SK-N-MC (cell line): ENCODE results near the gene BTG4.

ENCODE experiments used
- EZH2 ChIP-seq: fragments of 200-600 bp; sonication (generic); IDR thresholded peaks from one replicate; pipeline ENCODE4 v1.6.1; 2017; ENCODE audit warnings: antibody characterized with exemption
- FOXP2 ChIP-seq: optimal IDR thresholded peaks from 2 replicates; pipeline ENCODE3; 2011; ENCODE audit warnings: mild to moderate bottlenecking, moderate library complexity; ENCODE audit not compliant: insufficient read depth; ENCODE audit errors: extremely low read length, control extremely low read depth
- POLR2AphosphoS5 ChIP-seq: IDR thresholded peaks from 2 replicates; pipeline ENCODE4 v1.6.1; 2012; ENCODE audit warnings: mild to moderate bottlenecking, low read depth, low read length, borderline replicate concordance

DNA sequence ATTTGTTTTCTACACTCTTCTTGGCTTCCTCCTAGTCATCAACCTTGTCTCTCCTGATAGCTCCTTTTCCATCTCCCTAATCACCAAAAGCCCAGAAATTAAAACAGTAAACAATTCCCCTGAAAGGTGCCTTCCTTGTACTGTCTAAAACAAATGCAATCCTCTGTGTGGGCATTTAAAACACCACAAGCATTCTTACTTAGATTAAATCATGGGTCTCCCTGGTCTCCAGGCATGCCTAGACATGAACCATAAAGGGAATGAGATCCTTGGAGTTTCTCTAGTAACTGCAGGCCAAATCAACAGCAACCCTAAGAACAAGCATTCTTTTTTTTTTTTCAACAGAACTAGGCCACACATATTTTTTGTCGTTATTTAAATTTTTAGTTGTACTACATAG lies 1.9 kb downstream of the BTG4 start:
- TF ChIP-seq POLR2AphosphoS5 (no peak), EZH2 (no peak), FOXP2 (no peak)
